CD14-positive monocyte (primary cell): ENCODE data around the gene RSF1. TPM values are rescaled to one million over a fixed set of nuclear protein-coding genes. Genes with fewer than 3 reads are reported as not detected.

ENCODE experiments used
- DNase-seq, 3 donors: peaks; one replicate each; pipeline ENCODE4 v3.0.0-alpha.2; 2011 to 2022
- H2AFZ ChIP-seq: 2 replicates; pipeline ENCODE4 v1.6.0; 2012; ENCODE audit warnings: mild to moderate bottlenecking, low read depth, low read length, inconsistent platforms; ENCODE audit not compliant: insufficient read depth, poor library complexity, severe bottlenecking
- H3K27ac ChIP-seq, 2 donors: 1 replicate in 1 of 2; 2 replicates in 1 of 2; pipeline ENCODE4 v1.5.1; 2012 to 2013; ENCODE audit warnings: low read length in 2 of 2, control low read depth in 1 of 2, inconsistent platforms in 1 of 2, low read depth in 1 of 2, mild to moderate bottlenecking in 1 of 2
- H3K27me3 ChIP-seq, 2 donors: one replicate each; pipeline versions ENCODE4 v1.6.0 to v1.6.1; 2011 to 2013; ENCODE audit warnings: low read length in 2 of 2; ENCODE audit not compliant: control insufficient read depth in 2 of 2, insufficient read depth in 2 of 2
- H3K36me3 ChIP-seq, 2 donors: replicated peaks in 1 of 2; 1 replicate in 1 of 2; 2 replicates in 1 of 2; pipeline versions ENCODE4 v1.5.1 to v1.6.1; 2012 to 2013; ENCODE audit warnings: low read length in 2 of 2, control low read depth in 1 of 2, inconsistent platforms in 1 of 2, mild to moderate bottlenecking in 1 of 2; ENCODE audit not compliant: insufficient read depth in 2 of 2, control insufficient read depth in 1 of 2
- H3K4me1 ChIP-seq, 2 donors: 1 replicate in 1 of 2; 2 replicates in 1 of 2; pipeline versions ENCODE4 v1.5.1 to v1.6.1; 2012 to 2013; ENCODE audit warnings: low read length in 2 of 2, control low read depth in 1 of 2, inconsistent platforms in 1 of 2, mild to moderate bottlenecking in 1 of 2, moderate library complexity in 1 of 2; ENCODE audit not compliant: insufficient read depth in 2 of 2, control insufficient read depth in 1 of 2
- H3K4me2 ChIP-seq: replicated peaks from 2 replicates; pipeline ENCODE3; 2012; ENCODE audit warnings: low read length, moderate library complexity, mild to moderate bottlenecking; ENCODE audit not compliant: poor library complexity, severe bottlenecking; ENCODE audit errors: extremely low read depth
- H3K4me3 ChIP-seq, 3 experiments: fragments of 200-600 bp in 1 of 3; sonication (generic) in 1 of 3; replicated peaks in 1 of 3; 1 replicate in 2 of 3; 2 replicates in 1 of 3; pipeline ENCODE4 v1.5.1; 2011 to 2013; ENCODE audit warnings: low read length in 3 of 3, mild to moderate bottlenecking in 3 of 3, control low read depth in 2 of 3, low read depth in 2 of 3, inconsistent platforms in 1 of 3, moderate library complexity in 1 of 3
- H3K79me2 ChIP-seq: 2 replicates; pipeline ENCODE4 v1.6.0; 2012; ENCODE audit warnings: mild to moderate bottlenecking, control low read depth, inconsistent platforms, low read length, moderate library complexity; ENCODE audit not compliant: insufficient read depth
- H3K9ac ChIP-seq: 2 replicates; pipeline ENCODE4 v1.6.0; 2017; ENCODE audit warnings: low read length, mild to moderate bottlenecking; ENCODE audit not compliant: insufficient read depth, poor library complexity, severe bottlenecking
- H3K9me3 ChIP-seq, 2 donors: replicated peaks in 1 of 2; 1 replicate in 1 of 2; 2 replicates in 1 of 2; pipeline versions ENCODE4 v1.5.1 to v1.6.1; 2012 to 2013; ENCODE audit warnings: low read length in 2 of 2, control low read depth in 1 of 2; ENCODE audit not compliant: control insufficient read depth in 1 of 2, insufficient read depth in 1 of 2
- H4K20me1 ChIP-seq: 2 replicates; pipeline ENCODE4 v1.6.0; 2012; ENCODE audit warnings: mild to moderate bottlenecking, low read length, control low read depth, moderate library complexity; ENCODE audit not compliant: insufficient read depth
- H3K27ac Mint-ChIP-seq, 7 donors: one replicate each; pipeline ENCODE4 v1.8.0; 2020; ENCODE audit warnings: mild to moderate bottlenecking in 7 of 7, mixed read lengths in 7 of 7, moderate library complexity in 6 of 7, inconsistent platforms in 2 of 7
- H3K27me3 Mint-ChIP-seq, 3 donors: one replicate each; pipeline ENCODE4 v1.8.0; 2021 to 2022; ENCODE audit warnings: low read depth in 3 of 3, mild to moderate bottlenecking in 3 of 3, mixed read lengths in 3 of 3, moderate library complexity in 3 of 3, inconsistent platforms in 1 of 3
- H3K36me3 Mint-ChIP-seq, 2 donors: one replicate each; pipeline ENCODE4 v1.8.0; 2020; ENCODE audit warnings: mixed read lengths in 2 of 2, inconsistent platforms in 1 of 2, mild to moderate bottlenecking in 1 of 2
- H3K4me1 Mint-ChIP-seq: one replicate; pipeline ENCODE4 v1.8.0; 2020; ENCODE audit warnings: mild to moderate bottlenecking, mixed read lengths
- H3K4me3 Mint-ChIP-seq, 2 donors: one replicate each; pipeline ENCODE4 v1.8.0; 2020; ENCODE audit warnings: mild to moderate bottlenecking in 2 of 2, mixed read lengths in 2 of 2, moderate library complexity in 1 of 2
- H3K9me3 Mint-ChIP-seq, 7 donors: one replicate each; pipeline ENCODE4 v1.8.0; 2020 to 2022; ENCODE audit warnings: mixed read lengths in 7 of 7, mild to moderate bottlenecking in 6 of 7, moderate library complexity in 6 of 7, inconsistent platforms in 2 of 7
- CTCF ChIP-seq: fragments of 200-600 bp; IDR thresholded peaks from one replicate; pipeline ENCODE4 v1.8.0; 2022; ENCODE audit warnings: antibody characterized with exemption, mild to moderate bottlenecking
- WGBS: methylation state at CpG from one replicate; pipeline ENCODE4 v1.1.5; 2013; ENCODE audit warnings: missing lambda C conversion rate; ENCODE audit not compliant: insufficient coverage; 5-methylcytosine and 5-hydroxymethylcytosine counted together
- intact Hi-C, 2 donors: fragments of 100-400 bp; cut with micrococcal nuclease; formaldehyde crosslinking; loops; one replicate each; pipeline versions ENCODE4 v1.15.0 to v1.15.1; 2023
- polyA plus RNA-seq, 3 donors: library from polyadenylated mRNA; depleted of rRNA in 1 of 3; unstranded in 2 of 3; stranded (reverse) in 1 of 3; fragments of 300-500 nt in 2 of 3; fragments of >200 nt in 1 of 3; fragmentation: Illumina TruSeq in 2 of 3; gene quantifications; 1 replicate in 2 of 3; 2 replicates in 1 of 3; pipeline ENCODE4 v1.2.3, GENCODE V29; 2012 to 2021

Gene RSF1
- polyA plus RNA-seq, 3 donors, result 8.3 to 14.8 (median 9.2) TPM

GRCh38 chr11:77647654-77648305 is 172.7 kb downstream of the RSF1 start:
- Mint-ChIP-seq H3K4me1 (peaks cover 7% of the 10 kb centered on the region), H3K27me3 (peaks cover 0 to 6% (median 0%) of the 10 kb centered on the region in 3 donors), H3K36me3 (no peaks in the 10 kb centered on the region), H3K4me3 (no peak overlapping the region), H3K9me3 (no peaks in the 10 kb centered on the region), H3K27ac (no peak overlapping the region)
- no peak for TF ChIP-seq CTCF
- H4K20me1 ChIP-seq, result no peaks in the 10 kb centered on the region
- H3K27ac ChIP-seq, result no peak overlapping the region
- no peak overlapping the region for H3K4me3 ChIP-seq
- H3K4me2 ChIP-seq, result no peak overlapping the region
- no peak overlapping the region for H3K9ac ChIP-seq
- H2AFZ ChIP-seq, result no peak overlapping the region
- no peaks in the 10 kb centered on the region for H3K9me3 ChIP-seq
- DNase-seq, result no peak
- H3K27me3 ChIP-seq, result no peaks in the 10 kb centered on the region
- intact Hi-C loops, result no loop called here
- WGBS, result 86% methylated on average over 1 of the region's 3 CpGs
- no peaks in the 10 kb centered on the region for H3K79me2 ChIP-seq
- H3K4me1 ChIP-seq, result no peaks in the 10 kb centered on the region
- no peaks in the 10 kb centered on the region for H3K36me3 ChIP-seq

DNA sequence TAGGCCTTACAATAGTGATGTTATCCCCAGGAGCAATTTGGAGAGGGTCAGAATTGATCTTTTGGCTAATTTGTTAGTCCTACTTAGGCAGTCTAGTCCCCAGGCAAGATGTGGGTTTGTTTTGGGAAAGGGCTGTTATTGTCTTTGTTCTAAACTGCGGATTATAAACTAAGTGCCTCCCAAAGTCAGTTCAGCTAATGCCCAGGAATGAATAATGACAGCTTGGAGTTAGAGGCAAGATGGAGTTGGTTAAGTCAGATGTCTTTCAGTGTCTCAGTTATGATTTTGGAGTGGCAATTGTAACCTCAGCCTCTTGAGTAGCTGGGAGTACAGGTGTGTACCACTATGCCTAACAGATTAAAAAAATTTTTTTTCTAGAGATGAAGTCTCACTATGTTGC is 175.6 kb downstream of the RSF1 start:
- 91% methylated on average over 1 of the region's 1 CpG for WGBS
- Histone ChIP-seq H3K9ac (no peak overlapping the region), H3K27ac (no peak overlapping the region), H4K20me1 (no peaks in the 10 kb centered on the region), H3K9me3 (peaks cover 4 to 7% of the 10 kb centered on the region in 2 donors), H2AFZ (no peak overlapping the region), H3K27me3 (no peaks in the 10 kb centered on the region), H3K4me3 (no peak overlapping the region), H3K4me2 (no peak overlapping the region), H3K79me2 (no peaks in the 10 kb centered on the region), H3K36me3 (no peaks in the 10 kb centered on the region), H3K4me1 (no peaks in the 10 kb centered on the region)
- no peak overlapping the region for H3K27ac Mint-ChIP-seq
- H3K4me1 Mint-ChIP-seq, result peaks cover 7% of the 10 kb centered on the region
- no peak for DNase-seq
- peaks cover 0 to 6% (median 0%) of the 10 kb centered on the region in 3 donors for H3K27me3 Mint-ChIP-seq
- peaks cover 4 to 16% (median 11%) of the 10 kb centered on the region in 7 donors for H3K9me3 Mint-ChIP-seq
- no peak overlapping the region for H3K4me3 Mint-ChIP-seq
- no peaks in the 10 kb centered on the region for H3K36me3 Mint-ChIP-seq
- intact Hi-C loops, result no loop called here
- TF ChIP-seq CTCF, result no peak
